Activated CD4-positive, alpha-beta T cell treated with anti-CD3 and anti-CD28 coated beads, Interleukin-2, amount 50 U/mL, for 1 hour (primary cell): Measurements from ENCODE around the gene ZNF70.
"Not testable (repeated sequence)": the region's sequence is repeated elsewhere in the genome, so short reads cannot be mapped to it uniquely, and the experiment has no call there.

Experiments
- DNase-seq: peaks from one replicate; pipeline ENCODE4 v3.0.0-alpha.2; 2020

The ZNF70 gene

DNA sequence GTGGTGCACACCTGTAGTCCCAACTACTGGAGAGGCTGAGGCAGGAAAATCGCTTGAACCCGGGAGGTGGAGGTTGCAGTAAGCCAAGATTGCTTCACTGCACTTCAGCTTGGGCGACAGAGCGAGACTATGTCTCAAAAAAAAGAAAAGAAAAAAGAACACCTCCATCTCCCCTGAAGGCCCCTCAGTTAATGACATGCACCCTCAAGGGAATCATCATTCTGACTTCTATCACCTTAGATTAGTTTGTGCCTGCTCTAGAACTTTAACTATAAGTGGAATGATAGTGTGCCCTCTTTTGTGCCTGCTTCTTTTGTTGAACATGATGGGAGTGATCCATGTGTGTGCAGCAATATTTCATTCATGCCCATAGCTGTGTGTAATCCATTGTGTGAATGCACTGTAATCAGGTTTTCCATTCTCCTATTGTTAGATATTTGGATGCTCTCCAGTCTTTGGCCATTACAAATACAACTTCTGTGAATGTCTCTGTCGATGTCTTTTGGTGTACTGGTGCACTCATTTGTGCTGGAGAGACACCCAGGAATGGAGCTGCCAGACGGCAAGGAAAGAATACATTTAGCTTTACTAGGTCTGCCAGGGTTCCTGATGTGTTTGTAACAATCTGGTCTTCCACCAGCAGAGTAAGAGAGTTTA, 4.2 kb upstream of the ZNF70 start:
- DNase-seq: no peak

DNA sequence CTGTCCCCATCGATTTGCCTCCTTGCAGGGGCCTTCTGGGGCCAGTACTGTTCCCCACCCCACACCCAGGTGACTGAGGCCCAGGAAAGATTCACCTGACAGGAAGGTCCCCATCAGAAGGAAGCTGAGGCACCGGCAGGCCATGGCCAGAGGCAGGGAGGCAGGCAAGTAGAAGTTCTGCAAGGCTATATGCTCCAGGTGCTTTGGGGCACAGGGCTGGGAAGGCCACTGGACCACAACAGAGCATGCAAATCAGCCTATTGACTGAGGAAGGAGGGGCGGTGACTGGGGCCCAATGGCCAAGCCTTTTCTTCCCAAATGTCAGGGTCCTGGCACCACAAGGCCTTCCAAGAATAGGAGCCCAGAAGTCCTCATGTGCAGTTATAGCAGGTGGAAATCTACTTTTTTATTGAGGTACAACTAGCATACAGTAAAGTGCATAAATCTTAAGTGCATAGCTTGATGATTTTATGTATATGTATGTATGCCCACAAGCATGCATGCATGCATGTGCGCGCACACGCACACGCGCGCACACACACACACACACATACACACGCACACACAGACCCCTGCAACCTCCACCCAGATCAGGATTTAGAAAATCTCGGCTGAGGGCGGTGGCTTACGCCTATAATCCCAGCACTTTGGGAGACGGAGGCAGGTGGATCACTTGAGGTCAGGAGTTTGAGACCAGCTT, 3.5 kb upstream of the ZNF70 start, which contains the start of gene VPREB3:
Gene VPREB3, minus strand, starts transcription at position 206 of the 700 bp plus-strand sequence. Its CDS starts 62 bp downstream, at position 144.
- no peak for DNase-seq

DNA sequence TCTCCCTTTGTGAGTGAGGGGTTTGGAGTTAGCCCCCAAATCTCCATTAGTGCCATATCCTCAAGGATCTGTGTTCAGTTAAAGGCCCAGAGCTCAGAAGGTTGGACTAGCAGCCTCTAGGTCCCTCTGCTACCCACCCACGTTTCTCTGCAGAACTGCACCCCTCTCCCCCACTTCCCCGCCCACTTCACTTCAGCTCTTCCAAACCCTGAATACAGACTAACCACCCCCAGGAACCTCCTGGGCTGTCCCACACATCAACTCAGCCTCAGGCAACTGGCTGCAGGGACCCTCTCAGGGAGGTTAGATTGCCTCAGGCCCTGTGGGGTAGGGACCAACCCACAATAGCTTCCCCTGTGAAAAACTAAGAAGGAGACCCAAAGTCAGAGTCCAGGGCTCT, 2.5 kb upstream of the ZNF70 start:
- no peak for DNase-seq

DNA sequence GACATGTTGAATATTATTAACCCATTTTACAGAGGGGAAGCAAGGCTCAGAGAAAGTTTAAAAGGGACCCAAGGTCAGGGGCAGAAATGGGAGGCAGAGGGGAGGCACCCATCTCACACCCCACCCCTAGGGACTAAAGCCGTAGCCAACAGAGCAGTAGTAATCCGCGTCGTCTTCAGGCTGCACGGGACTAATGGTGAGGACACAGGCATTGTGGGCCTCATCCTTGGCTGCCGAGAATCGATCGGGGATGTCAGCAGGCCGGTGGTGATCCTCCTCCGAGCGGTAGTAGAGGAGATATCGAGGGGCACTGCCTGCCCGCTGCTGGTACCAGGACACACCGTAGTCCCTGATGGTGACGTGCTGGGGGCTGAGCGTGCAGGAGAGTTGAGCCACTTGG, 1.8 kb upstream of the ZNF70 start:
- no peak for DNase-seq

DNA sequence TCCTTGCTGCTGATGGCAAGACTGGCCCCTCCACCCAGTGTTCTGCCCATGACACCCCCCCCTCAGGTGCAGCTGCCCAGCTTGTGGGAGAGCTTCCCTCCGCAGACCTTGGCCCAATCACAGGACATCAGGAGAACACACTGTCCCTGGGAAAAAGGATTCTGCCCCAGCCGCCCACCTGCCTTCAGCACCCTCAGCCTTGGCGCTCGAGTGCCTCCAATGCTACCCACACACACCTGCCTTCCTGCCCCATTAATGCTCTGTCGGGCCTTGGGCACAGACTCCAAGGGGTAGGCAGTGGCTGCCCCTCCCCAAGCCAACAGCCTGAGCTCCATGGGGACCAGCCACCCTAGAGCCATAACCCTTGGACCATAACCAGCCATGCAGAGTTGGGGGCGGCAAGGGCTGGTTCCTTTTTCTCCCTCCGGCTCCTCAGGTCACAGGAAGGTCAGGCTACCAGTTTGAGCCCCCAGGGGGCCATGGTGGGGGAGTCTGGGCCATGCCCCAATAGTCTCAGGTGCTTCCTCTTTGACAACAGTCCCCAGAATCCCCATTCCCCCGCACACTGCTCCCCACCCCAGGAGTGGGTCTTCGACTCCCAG, 1.3 kb upstream of the ZNF70 start:
- DNase-seq: no peak

DNA sequence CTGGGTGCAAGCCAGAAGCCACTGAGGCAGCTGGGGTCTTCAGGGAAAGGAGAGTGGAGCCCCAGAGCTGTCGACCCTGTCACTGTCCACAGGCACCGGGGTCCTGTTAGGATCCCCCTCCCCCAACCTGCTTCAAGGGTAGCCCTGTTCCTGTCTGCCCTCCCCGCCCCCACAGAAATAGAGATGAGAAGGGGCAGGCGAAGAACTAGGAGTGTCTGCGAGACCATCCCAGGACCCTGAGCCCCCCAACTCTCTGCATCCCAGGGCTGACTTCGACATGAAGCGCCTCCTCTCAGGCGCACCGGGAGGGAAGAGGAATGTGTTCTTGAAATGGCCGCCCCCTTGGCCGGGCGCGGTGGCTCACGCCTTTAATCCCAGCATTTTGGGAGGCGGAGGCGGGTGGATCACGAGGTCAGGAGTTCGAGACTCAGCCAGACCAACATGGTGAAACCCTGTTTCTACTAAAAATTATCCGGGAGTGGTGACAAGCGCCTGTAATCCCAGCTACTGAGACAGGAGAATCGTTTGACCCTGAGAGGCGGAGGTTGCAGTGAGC, 607 bp upstream of the ZNF70 start:
- no peak for DNase-seq

DNA sequence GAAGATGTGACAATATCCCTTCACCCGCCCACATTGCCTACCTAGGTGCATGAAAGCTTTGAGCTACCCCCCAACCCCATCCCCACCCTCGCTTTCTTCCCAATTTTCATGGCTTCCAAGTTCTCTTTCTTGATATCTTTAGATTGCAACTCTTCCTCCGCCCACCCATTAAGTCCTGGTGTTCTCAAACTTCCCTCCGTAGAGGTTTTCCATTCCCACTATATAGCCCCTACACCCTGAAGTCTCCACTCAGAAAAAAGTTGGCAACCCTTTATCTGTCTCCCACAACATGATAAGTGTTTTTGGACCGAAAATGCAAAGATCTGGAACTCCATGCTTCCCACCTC, 572 bp downstream of the ZNF70 start:
- no peak for DNase-seq

DNA sequence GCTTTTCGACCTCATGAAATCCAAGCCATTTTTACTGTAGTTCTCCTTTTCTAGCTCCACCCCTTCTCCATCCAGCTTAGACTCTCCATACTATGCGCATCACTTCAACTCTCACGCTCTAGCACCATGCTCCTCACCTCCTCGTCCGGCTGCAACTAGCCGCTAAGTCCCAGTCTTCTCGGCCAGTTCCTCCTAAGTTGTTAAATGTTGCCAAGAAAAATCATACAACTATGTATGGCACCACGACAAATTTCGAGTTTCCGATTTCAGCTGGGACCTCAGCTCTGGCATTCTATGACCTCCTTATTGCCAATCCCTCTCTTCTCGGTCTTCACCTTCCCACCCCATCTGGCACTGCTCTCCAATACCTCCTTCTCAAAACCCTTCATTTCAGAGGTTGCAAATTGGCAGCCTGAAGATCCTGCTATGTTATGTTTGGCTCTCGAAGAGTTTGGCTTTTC, 1.0 kb downstream of the ZNF70 start:
- DNase-seq: no peak

DNA sequence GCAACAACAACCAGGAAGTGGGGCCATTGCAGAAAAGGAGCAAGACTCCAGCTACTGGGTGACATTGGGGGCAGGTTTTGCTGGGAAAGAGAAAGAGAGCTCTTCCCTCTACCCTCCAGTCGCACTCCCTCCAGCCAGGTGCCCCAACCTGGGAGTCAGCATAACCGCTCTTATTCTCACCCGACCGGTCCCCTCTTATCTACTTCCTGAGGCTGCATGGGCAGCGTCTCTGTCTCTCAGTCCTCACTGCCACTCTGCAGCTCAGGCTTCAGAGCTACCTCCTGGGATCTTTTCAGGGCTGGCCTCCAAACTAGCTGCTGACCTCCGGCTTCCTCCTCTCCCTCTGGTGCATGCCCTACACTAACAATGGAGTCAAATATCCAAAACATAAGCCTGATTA, 5.1 kb downstream of the ZNF70 start:
- DNase-seq: no peak

DNA sequence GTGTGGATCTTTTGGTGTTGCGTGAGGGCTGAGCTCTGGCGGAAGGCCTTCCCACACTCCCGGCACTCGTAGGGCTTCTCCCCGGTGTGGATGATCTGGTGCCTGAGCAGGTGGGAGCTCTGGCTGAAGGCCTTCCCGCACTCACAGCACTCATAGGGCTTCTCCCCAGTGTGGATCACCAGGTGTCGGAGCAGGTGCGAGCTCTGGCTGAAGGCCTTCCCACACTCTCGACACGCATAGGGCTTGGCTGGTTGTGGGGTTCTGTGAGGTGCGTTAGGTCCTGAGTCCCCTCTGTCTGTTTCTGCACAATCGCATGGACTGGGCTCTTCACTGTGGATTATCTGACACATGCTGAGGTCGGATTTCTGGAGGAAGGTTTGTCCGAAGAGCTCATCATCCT, 6.4 kb downstream of the ZNF70 start:
- DNase-seq: no peak

DNA sequence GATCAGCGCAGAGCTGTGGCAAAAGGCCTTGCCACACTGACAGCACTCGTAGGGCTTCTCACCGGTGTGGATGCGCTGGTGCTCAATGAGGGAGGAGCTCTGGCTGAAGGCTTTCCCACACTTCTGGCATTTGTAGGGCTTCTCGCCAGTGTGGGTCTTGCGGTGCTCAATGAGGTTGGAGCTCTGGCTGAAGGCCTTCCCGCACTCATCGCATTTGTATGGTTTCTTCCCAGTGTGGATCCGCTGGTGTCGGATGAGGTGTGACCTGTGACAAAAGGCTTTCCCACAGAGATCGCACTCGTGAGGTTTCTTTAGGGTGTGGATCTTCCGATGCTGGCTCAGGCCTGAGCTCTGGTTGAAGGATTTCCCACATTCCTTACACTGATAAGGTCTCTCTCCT, 6.9 kb downstream of the ZNF70 start:
- DNase-seq: no peak

DNA sequence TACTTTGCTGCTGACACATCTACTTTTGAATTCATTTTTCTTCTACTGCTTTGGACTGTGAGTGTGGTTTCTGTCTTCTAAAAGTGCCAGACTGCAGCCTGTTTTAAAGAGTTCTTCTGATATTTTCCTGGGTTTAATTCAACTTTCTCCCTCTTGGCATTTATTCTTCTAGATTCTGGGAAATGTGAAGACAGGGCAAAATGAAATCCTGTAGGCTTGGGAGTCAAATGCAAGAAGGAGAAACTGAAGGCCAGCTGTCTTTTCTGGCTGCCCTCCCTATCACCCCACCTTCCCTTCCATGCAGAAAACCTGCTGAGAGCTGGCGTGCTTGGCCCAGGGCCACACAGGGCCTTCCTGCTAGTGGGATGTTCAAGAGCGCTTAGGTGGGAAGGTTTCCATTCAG, 7.6 kb downstream of the ZNF70 start:
- DNase-seq: no peak

DNA sequence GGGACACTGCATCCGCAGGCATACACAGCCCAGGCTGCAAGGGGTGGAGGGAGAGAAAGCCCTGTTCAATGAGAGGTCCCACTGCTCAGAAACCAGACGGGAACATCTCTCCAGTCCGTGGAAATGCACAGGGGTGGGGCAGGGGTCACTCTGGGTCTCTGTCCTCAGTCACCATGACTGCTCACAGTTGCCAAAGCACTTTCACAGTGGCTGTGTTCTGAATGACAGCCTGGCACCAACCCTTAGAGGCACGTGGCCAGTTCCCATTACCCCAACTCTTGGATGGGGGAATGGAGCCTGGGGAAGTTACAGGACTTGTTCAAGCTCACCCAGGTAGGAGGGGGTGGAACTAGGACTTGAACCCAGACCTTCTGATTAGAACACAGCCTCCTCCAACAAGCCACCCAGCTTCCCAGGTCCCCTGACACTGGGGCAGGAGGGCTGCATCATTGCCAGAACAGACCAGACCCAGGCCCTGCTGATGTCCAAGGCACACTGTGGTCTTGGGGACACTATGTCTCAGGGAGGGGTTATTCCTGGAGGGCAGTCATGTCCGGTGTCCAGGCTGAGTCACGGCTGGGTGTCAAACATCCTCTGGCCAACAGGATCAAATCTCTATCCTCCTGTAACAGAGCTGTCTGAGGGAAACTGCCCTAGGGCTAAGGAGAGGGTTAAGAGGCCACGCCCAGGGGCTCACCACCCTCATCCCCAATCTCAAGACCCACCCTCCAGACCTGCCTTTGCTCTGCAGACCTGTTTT, 8.2 kb downstream of the ZNF70 start:
- DNase-seq: no peak

DNA sequence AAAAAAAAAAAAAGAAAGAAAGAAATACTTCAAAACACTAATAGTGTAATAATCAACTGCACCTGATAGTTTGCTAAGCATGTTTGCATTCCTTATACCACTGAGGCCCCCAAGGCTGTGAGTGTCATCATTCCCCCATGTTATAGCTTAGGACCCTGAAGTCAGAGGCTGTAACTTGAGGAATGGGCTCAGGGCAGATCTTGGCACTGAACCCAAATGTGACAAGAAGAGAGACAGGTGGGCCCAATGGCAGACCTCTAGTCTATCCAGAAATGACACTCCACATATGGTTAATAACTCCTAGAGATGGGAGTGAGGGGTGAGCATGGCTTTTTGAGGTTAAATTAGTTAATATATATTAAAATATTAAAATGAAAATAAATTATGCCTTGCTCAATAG, 13.2 kb downstream of the ZNF70 start:
- DNase-seq: no peak

DNA sequence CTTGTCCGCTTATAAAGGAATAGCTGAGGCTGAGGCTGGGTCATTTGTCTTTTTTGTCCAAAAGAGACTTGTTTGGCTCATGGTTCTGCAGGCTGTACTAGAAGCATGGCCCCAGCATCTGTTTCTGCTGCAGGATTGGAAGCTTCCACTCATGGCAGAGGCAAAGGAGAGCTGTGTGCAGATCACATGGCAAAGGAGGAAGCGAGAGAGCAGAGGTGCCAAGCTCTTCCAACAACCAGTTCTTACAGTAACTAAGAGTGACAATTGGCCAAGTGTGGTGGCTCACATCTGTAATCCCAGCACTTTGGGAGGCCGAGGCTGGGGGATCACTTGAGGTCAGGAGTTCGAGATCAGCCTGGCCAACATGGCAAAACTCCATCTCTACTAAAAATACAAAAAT, 22.8 kb downstream of the ZNF70 start:
- not testable (repeated sequence) for DNase-seq

DNA sequence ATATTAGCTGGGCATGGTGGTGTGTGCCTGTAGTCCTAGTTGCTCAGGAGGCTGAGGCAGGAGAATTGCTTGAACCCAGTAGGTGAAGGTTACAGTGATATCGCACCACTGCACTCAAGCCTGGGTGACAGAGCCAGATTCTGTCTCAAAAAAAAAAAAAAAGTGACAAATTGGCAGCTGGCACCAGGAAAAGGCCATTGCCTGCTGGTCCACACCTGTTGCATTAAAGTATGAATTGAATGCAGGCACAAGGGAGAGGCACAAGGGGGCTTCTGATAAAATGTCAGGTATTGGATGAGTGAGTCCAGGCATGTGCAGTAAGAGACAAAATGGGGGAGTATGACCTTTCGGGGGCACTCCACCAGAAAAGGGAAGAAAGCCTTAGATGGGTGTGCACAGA, 28.2 kb downstream of the ZNF70 start:
- no peak for DNase-seq

DNA sequence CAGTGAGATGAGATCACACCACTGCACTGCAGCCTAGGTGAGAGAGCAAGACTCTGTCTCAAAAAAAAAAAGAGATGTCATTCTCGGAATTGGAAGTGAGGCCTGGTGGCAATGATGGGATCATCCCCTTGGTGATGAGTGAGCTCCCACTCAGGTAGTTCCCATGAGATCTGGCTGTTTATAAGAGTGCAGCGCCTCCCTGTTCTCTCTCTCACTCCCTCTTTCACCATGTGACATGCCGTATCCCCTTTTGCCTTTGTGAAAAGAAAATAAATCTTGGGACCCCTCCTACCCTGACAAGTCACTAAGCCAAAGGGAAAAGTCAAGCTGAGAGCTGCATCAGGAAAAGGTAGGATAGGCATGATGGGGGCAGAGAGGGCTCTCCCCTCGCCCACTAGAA, 28.8 kb downstream of the ZNF70 start:
- no peak for DNase-seq

DNA sequence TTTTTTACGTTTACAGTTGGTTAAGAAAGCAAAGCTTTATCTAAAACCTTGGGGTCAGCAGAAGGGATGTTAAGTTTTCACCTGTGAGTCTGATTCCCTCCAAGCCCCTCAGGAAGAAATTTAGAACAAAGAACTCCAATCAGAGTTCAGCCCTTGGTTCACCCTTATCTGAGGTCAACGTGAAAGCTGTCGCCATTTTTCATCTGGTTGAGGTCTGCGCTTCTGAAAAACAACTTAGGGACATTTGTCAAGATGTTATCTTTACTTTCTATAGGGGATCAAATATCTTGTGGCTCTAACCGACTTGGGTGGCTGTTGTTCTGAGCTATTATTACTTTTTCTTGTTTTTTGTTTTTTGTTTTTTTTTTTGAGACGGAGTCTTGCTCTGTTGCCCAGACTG, 30.1 kb downstream of the ZNF70 start:
- no peak for DNase-seq

DNA sequence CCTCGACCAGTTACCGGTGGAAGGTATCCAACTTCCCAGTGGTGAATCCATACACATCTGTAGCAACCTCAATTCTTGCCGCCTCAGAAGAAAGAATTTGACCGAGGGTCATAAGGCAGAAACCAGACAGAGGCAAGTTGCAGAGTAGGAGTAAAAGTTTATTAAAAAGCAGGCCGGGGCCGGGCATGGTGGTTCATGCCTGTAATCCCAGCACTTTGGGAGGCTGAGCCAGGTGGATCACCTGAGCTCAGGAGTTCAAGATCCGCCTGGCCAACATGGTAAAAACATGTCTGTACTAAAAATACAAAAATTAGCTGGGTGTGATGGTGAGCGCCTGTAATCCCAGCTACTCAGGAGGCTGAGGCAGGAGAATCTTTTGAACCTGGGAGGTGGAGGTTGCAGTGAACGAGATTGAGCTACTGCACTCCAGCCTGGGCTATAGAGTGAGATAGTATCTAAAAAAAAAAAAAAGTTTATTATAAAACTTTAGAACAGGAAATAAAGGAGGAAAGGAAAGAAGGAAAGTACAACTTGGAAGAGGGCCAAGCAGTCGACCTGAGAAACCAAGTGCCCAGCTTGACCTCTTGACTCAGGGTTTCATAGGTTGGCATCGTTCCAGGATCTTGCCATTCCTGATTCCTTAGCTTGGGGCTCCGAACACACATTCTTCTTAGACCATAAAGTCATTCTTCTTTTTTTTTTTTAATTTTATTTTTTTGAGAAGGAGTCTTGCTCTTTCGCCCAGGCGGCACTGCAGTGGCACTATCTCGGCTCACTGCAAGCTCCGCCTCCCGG, 32.3 kb downstream of the ZNF70 start:
- DNase-seq: no peak

DNA sequence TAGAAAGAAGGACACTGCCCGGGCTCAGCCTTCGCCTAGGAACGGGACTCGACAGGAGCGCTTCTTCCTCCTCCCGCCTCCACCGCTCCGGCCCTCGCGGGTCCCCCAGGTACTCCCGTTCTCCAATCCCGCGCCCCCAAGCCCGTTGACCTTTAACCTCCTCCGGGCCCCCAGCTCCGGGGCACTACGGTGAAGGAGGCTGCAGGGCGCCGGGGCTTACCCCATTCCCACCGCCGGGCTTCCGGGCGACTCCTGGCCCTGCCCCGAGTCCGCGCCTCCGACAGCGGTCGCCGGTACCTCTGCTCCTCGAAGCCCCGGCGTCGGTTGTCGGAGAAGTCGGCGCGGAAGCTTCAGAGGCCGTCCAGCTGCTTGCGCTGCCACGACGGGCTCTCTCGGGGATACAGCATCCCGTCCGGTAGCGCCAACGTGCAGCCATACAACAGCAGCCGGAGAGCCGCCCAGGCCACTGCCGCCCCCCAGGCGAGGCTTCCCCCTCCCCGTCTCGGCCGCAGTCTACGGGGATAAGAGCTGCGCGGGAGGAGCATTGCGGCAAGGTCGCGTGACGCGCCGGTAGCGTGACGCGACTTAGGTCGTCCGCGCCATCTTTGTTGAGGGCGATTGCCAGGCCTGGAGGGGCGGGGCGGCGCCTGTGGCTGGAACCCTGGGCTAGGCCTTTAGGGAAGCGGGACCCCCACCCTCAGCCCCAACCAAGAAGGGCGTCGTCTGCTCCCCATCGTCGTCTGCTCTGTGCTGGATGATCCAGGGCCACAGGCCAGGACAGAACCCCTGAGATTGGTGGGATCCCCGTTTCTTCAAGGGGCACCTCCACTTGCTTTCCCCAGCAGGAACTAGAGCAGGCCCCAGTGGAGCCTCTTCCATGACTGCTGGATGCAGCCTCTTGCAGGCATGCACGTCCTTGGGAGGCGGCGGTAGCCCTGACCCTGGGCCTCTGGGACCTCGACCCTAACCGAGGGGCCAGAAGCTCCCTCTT, 33.8 kb downstream of the ZNF70 start:
- peak; percentile 78 for DNase-seq

DNA sequence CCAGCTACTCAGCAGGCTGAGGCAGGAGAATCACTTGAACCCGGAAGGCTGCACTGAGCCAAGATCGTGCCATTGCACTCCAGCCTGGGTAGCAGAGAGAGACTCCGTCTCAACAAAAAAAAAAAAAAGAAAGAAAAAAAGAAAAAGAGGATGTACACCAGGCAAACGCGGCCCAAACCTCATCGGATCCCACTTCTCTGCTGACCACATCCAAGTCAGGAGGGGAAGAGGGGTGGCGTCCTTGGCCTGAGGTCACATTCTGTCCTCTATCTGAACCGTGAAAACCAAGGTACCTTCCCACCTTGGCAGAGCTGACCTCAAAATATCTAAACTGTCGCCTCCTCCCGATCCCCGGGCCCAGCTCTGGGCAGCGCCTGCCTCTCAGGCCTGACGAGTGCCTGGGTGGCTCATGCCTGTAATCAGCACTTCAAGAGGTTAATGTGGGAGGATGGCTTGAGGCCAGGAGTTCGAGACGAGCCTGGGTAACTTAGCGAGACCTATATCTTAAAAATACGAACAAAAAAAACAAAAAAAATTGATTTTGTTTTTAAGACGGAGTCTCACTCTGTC, 35.0 kb downstream of the ZNF70 start:
- DNase-seq: no peak
